Esophagus squamous epithelium (tissue), 5 donors: Measurements from ENCODE around the gene ABCF1. TPM values are rescaled to one million over a fixed set of nuclear protein-coding genes. Genes with fewer than 3 reads are reported as not detected.

Experiments
- DNase-seq: peaks from one replicate; lab custom pipeline; 2025; lab: John Stamatoyannopoulos, UW
- H3K27ac ChIP-seq, 4 donors: fragments of 200-600 bp; sonication (generic); one replicate each; pipeline ENCODE4 v1.5.1; 2016 to 2019; ENCODE audit warnings: mild to moderate bottlenecking in 1 of 4
- H3K27me3 ChIP-seq, 4 donors: fragments of 200-600 bp; sonication (generic); 1 replicate in 3 of 4; 2 replicates in 1 of 4; pipeline versions ENCODE4 v1.5.1 to v1.6.0; 2017 to 2021; ENCODE audit warnings: antibody characterized with exemption in 1 of 4
- H3K36me3 ChIP-seq, 3 donors: fragments of 200-600 bp; sonication (generic); one replicate each; pipeline ENCODE4 v1.5.1; 2016 to 2019
- H3K4me1 ChIP-seq, 3 donors: fragments of 200-600 bp; sonication (generic); one replicate each; pipeline ENCODE4 v1.5.1; 2017 to 2019
- H3K4me3 ChIP-seq, 4 donors: fragments of 200-600 bp; sonication (generic); 1 replicate in 3 of 4; 2 replicates in 1 of 4; pipeline ENCODE4 v1.5.1; 2016 to 2019; ENCODE audit warnings: mild to moderate bottlenecking in 2 of 4, moderate library complexity in 1 of 4
- H3K9me3 ChIP-seq, 3 donors: fragments of 200-600 bp; sonication (generic); one replicate each; pipeline ENCODE4 v1.5.1; 2016 to 2019
- POLR2A ChIP-seq, 4 donors: fragments of 450-650 bp; IDR thresholded peaks; one replicate each; pipeline ENCODE4 v1.6.1; 2017; ENCODE audit warnings: antibody characterized with exemption in 4 of 4, mild to moderate bottlenecking in 4 of 4, moderate library complexity in 3 of 4
- whole genome bisulfite sequencing, 2 donors: methylation state at CpG; one replicate each; pipeline ENCODE4 v1.1.5; 2018; 5-methylcytosine and 5-hydroxymethylcytosine counted together
- intact Hi-C: fragments of 100-400 bp; cut with DNase I; formaldehyde crosslinking; loops from one replicate; pipeline ENCODE4 v1.15.0; 2022
- total RNA-seq, 4 donors: library from RNA; depleted of rRNA; stranded (reverse); fragments of >200 nt; gene quantifications; one replicate each; pipeline ENCODE4 v1.1.0, GENCODE V29; 2016
- TF ChIP-seq, protein P1 (sequence below), 6 experiments: fragments of 450-650 bp in 4 of 6; fragments of 200-600 bp in 2 of 6; sonication (generic) in 2 of 6; IDR thresholded peaks; one replicate each; pipeline ENCODE4 v1.5.1; 2016 to 2019; ENCODE audit warnings: antibody characterized with exemption in 6 of 6, mild to moderate bottlenecking in 4 of 6, moderate library complexity in 4 of 6
- donor health status: DM: yes; HTN: yes; CAD: no.

Gene ABCF1
- total RNA-seq, 4 donors from 2014 or later: 31.0 to 42.3 (median 36.0) TPM

DNA sequence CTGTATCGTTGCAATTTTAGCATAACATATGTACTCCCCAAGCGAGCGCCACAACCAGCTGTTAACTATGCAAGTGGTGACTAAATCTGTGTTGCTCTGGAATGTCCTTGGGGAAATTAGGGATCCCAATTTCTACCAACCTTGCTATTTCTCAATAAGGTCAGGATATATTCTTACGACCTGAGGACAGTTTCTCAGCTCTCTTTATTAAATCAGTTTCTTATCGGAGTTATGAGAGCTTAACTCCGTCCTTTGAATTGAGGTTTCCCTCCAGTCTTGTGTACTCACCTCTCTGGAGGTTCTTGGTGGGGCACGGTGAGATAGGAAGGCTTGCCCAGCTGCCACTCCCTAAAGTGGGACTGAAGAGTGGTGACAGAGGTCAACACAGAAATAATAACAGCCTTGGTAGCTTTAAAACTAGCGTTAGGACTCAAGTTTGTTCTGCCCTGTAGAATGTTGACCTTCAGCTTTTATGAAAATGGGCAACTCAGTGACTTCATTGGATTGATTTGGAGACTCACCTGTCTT lies 47.1 kb downstream of the ABCF1 start:
- WGBS, 2 donors: 2 to 8% methylated on average over 8 of the region's 8 CpGs
- H3K36me3 ChIP-seq: peaks cover 3 to 53% (median 35%) of the 10 kb centered on the region in 3 donors
- no peaks in the 10 kb centered on the region for H3K9me3 ChIP-seq
- H3K4me1 ChIP-seq: peaks cover 6 to 32% (median 19%) of the 10 kb centered on the region in 3 donors
- no peak for DNase-seq
- peak overlapping the region; percentile 90 to 98 (median 96) for H3K27ac ChIP-seq
- no peaks in the 10 kb centered on the region for H3K27me3 ChIP-seq
- intact Hi-C loops: no loop called here
- TF ChIP-seq, protein P1, sequence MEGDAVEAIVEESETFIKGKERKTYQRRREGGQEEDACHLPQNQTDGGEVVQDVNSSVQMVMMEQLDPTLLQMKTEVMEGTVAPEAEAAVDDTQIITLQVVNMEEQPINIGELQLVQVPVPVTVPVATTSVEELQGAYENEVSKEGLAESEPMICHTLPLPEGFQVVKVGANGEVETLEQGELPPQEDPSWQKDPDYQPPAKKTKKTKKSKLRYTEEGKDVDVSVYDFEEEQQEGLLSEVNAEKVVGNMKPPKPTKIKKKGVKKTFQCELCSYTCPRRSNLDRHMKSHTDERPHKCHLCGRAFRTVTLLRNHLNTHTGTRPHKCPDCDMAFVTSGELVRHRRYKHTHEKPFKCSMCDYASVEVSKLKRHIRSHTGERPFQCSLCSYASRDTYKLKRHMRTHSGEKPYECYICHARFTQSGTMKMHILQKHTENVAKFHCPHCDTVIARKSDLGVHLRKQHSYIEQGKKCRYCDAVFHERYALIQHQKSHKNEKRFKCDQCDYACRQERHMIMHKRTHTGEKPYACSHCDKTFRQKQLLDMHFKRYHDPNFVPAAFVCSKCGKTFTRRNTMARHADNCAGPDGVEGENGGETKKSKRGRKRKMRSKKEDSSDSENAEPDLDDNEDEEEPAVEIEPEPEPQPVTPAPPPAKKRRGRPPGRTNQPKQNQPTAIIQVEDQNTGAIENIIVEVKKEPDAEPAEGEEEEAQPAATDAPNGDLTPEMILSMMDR (IDR thresholded peaks at IDR 0.05): no peak
- TF ChIP-seq POLR2A (IDR thresholded peaks at IDR 0.05): no peak
- peak overlapping the region; percentile 50 to 92 (median 62) for H3K4me3 ChIP-seq

DNA sequence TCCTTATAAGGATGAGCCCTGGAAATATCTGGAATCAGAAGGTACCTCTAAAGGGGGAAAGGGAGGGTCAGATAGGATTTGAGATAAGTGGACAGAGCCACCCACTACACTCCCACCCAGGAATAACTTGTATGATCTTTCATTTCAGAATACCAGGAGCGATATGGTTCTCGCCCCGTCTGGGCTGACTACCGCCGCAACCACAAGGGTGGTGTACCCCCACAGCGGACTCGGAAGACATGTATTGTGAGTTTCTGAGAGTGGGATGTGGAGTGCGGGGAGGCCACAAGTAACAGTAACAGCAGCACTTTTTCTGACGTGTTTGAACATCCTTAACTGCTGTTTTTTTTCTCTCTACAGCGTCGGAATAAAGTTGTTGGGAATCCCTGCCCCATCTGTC lies 48.3 kb downstream of the ABCF1 start:
- no peak for DNase-seq
- WGBS, 2 donors: 90 to 93% methylated on average over 3 to 10 of the region's 11 CpGs
- H3K4me3 ChIP-seq: no peak overlapping the region
- TF ChIP-seq, protein P1 (IDR thresholded peaks at IDR 0.05): no peak
- no peak for TF ChIP-seq POLR2A (IDR thresholded peaks at IDR 0.05)
- H3K4me1 ChIP-seq: peaks cover 6 to 20% (median 8%) of the 10 kb centered on the region in 3 donors
- no peaks in the 10 kb centered on the region for H3K9me3 ChIP-seq
- H3K27me3 ChIP-seq: no peaks in the 10 kb centered on the region
- H3K36me3 ChIP-seq: peaks cover 3 to 65% (median 47%) of the 10 kb centered on the region in 3 donors
- intact Hi-C loops: no loop called here
- peak overlapping the region in 1 of 4 donors; percentile 95 for H3K27ac ChIP-seq

DNA sequence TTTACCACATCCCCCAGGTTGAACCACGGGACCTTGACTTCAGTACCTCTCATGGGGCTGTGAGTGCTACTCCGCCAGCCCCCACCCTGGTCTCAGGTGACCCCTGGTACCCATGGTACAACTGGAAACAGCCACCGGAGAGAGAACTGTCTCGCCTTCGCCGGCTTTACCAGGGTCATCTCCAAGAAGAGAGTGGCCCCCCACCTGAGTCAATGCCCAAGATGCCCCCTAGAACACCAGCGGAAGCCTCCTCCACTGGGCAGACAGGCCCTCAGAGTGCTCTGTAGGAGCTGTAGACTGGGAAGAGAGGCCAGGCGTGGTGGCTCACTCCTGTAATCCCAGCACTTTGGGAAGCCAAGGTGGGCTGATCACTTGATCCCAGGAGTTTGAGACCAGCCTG lies 54.3 kb downstream of the ABCF1 start:
- Histone ChIP-seq H3K27me3 (no peaks in the 10 kb centered on the region), H3K27ac (peak overlapping the region in 2 of 4 donors; percentile 95 to 97), H3K36me3 (peaks cover 14 to 85% (median 53%) of the 10 kb centered on the region in 3 donors), H3K9me3 (no peaks in the 10 kb centered on the region), H3K4me1 (peaks cover 6 to 22% (median 12%) of the 10 kb centered on the region in 3 donors), H3K4me3 (no peak overlapping the region)
- intact Hi-C loops: no loop called here
- 81 to 100% methylated on average over 3 of the region's 8 CpGs for WGBS, 2 donors
- DNase-seq: no peak
- TF ChIP-seq POLR2A (IDR thresholded peaks at IDR 0.05): no peak

DNA sequence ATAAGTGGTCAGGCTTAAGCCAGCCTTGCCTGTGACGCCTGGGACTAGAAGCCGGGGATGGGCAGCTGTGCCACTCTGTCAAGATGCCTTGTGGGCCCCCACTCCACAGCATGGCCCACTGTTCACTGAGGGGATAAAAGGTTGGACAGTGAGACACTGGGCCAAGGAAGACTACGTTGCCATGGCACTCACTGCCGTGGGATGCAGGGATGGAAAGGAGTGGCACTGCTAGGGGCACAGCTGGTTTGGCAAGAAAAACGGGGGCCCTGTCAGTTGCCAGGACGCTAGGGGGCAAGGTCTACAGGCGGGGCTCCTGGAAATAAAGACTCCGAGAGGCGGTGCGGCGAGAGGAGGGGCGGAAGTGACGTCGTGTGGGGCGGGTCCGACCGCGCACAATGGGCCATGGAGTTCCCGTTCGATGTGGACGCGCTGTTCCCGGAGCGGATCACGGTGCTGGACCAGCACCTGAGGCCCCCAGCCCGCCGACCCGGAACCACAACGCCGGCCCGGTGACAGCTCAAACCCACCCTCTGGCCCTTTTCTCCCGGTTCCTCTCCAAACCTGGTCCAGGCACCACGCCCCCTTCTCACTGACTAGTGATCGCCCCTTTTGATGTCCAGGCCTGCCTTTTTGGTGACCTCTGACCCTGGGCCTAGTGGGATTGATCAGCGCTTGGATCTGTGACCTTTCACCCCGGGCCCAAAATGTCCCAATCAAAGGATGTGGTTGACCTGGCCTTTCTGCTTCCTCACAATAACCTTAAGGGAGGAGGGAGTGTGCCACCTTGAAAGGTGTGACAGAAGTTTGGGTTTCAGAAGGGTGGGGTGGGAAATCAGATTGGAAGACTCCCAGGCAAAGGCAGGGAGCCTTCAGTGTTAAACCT lies 55.5 kb downstream of the ABCF1 start, which contains the start of gene ATAT1:
ATAT1 (plus strand) TSS at position 391 of the 883 bp plus-strand sequence.
- peak within 1 kb of the TSS; percentile 93 to 97 (median 96) for H3K27ac ChIP-seq
- H3K9me3 ChIP-seq: no peaks in the 10 kb centered on the region
- H3K36me3 ChIP-seq: peaks cover 11 to 84% (median 41%) of the 10 kb centered on the region in 3 donors
- TF ChIP-seq POLR2A (IDR thresholded peaks at IDR 0.05): peak in 3 of 4 donors; percentile 22 to 66 (median 61)
- TF ChIP-seq, protein P1 (IDR thresholded peaks at IDR 0.05): peak in 5 of 6 experiments; percentile 37 to 66 (median 50)
- DNase-seq: peak; percentile 19
- H3K4me1 ChIP-seq: peaks cover 6 to 22% (median 12%) of the 10 kb centered on the region in 3 donors
- intact Hi-C loops: no loop called here
- H3K4me3 ChIP-seq: peak within 1 kb of the TSS; percentile 47 to 86 (median 58)
- H3K27me3 ChIP-seq: no peaks in the 10 kb centered on the region
- 2% methylated on average over 33 to 34 of the region's 36 CpGs for WGBS, 2 donors

DNA sequence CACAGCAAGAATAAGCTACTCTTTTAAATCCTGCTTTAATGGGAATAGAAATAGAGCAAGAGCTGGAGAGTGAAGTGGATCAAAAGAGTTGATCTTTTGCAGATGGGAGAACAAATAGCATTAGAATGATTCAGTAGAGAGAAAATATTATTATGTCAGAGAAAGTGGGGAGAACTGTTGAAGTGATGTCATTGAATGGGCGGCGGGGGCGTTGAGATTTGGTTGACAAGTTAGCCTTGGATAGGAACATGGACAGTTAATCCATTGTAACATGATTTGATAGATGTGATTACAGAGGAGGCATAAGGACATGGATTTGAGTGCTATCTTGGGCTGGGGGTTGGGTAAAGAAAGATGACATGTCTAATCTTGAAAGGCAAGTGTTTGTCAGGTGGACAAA lies 64.6 kb downstream of the ABCF1 start:
- no peak for DNase-seq
- no peak overlapping the region for H3K27ac ChIP-seq
- no peaks in the 10 kb centered on the region for H3K27me3 ChIP-seq
- no peaks in the 10 kb centered on the region for H3K9me3 ChIP-seq
- no peaks in the 10 kb centered on the region for H3K4me1 ChIP-seq
- no peak for TF ChIP-seq POLR2A (IDR thresholded peaks at IDR 0.05)
- TF ChIP-seq, protein P1 (IDR thresholded peaks at IDR 0.05): no peak
- H3K4me3 ChIP-seq: no peak overlapping the region
- peaks cover 0 to 46% (median 6%) of the 10 kb centered on the region in 3 donors for H3K36me3 ChIP-seq
- 89 to 96% methylated on average over 3 of the region's 3 CpGs for WGBS, 2 donors
- intact Hi-C loops: no loop called here
